B cell (primary cell): ENCODE measurements around the gene ZNF175. TPM values are rescaled to one million over a fixed set of nuclear protein-coding genes. Genes with fewer than 3 reads are reported as not detected.

Experiments used
- ATAC-seq: fragments of 200-7000 bp; cut with Tn5 transposase; one replicate; pipeline ENCODE4 v1.10.0; 2021; ENCODE audit warnings: low read depth, mild to moderate bottlenecking, moderate number of reproducible peaks, moderate library complexity
- CTCF ChIA-PET: fragments of 350-600 bp; sonication (Branson Sonifier 250); formaldehyde crosslinking; loops from one replicate; lab custom pipeline; 2021; ENCODE audit warnings: antibody characterized with exemption, inconsistent platforms; lab: Charles Lee
- POLR2A ChIA-PET: fragments of 350-600 bp; sonication (Branson Sonifier 250); formaldehyde crosslinking; loops from one replicate; lab custom pipeline; 2021; ENCODE audit warnings: antibody characterized with exemption; lab: Charles Lee
- DNase-seq: peaks from one replicate; pipeline ENCODE4 v3.0.0; 2013
- H2AFZ ChIP-seq: 2 replicates; pipeline ENCODE4 v1.6.1; 2012; ENCODE audit warnings: mild to moderate bottlenecking, low read depth, low read length; ENCODE audit not compliant: insufficient read depth, poor library complexity, severe bottlenecking
- H3K27ac ChIP-seq, 2 donors: 1 replicate in 1 of 2; 2 replicates in 1 of 2; pipeline ENCODE4 v1.5.1; 2012 to 2013; ENCODE audit warnings: low read length in 2 of 2, mild to moderate bottlenecking in 2 of 2, moderate library complexity in 1 of 2
- H3K27me3 ChIP-seq, 4 experiments: fragments of 200-600 bp in 1 of 4; sonication (generic) in 1 of 4; replicated peaks in 1 of 4; 1 replicate in 2 of 4; 2 replicates in 2 of 4; pipeline versions ENCODE4 v1.6.1 to v1.7.0; 2013 to 2016; ENCODE audit warnings: low read length in 3 of 4, mild to moderate bottlenecking in 2 of 4, mixed read lengths in 1 of 4, moderate library complexity in 1 of 4; ENCODE audit not compliant: insufficient read depth in 4 of 4, control insufficient read depth in 3 of 4; ENCODE audit errors: control extremely low read depth in 1 of 4
- H3K36me3 ChIP-seq, 2 experiments: replicated peaks in 1 of 2; 1 replicate in 1 of 2; 2 replicates in 1 of 2; pipeline versions ENCODE4 v1.6.1 to v1.7.1; 2013; ENCODE audit warnings: low read length in 1 of 2; ENCODE audit not compliant: insufficient read depth in 2 of 2, control insufficient read depth in 1 of 2; ENCODE audit errors: control extremely low read depth in 1 of 2, extremely low read depth in 1 of 2
- H3K4me1 ChIP-seq, 2 donors: fragments of 200-600 bp in 1 of 2; sonication (generic) in 1 of 2; 1 replicate in 1 of 2; 2 replicates in 1 of 2; pipeline versions ENCODE4 v1.5.1 to v1.6.1; 2013 to 2017; ENCODE audit warnings: low read length in 2 of 2; ENCODE audit not compliant: control insufficient read depth in 2 of 2, insufficient read depth in 2 of 2
- H3K4me2 ChIP-seq: replicated peaks from 2 replicates; pipeline ENCODE3; 2012; ENCODE audit warnings: mild to moderate bottlenecking, low read depth, low read length; ENCODE audit not compliant: poor library complexity, severe bottlenecking
- H3K4me3 ChIP-seq, 5 experiments: fragments of 200-600 bp in 1 of 5; sonication (generic) in 1 of 5; 1 replicate in 3 of 5; 2 replicates in 2 of 5; pipeline versions ENCODE4 v1.5.1 to v1.7.0; 2011 to 2016; ENCODE audit warnings: low read length in 4 of 5, mild to moderate bottlenecking in 4 of 5, low read depth in 2 of 5, control low read depth in 1 of 5, moderate library complexity in 1 of 5; ENCODE audit not compliant: insufficient read depth in 1 of 5; ENCODE audit errors: control extremely low read depth in 1 of 5, extremely low read depth in 1 of 5
- H3K79me2 ChIP-seq: fragments of 200-600 bp; sonication (generic); one replicate; pipeline ENCODE4 v1.6.0; 2016; ENCODE audit warnings: low read length; ENCODE audit not compliant: control insufficient read depth, insufficient read depth
- H3K9ac ChIP-seq: fragments of 200-600 bp; sonication (generic); 2 replicates; pipeline ENCODE4 v1.6.1; 2017; ENCODE audit warnings: mild to moderate bottlenecking, low read length, moderate library complexity
- H3K9me3 ChIP-seq, 3 donors: one replicate each; pipeline versions ENCODE4 v1.6.1 to v1.7.1; 2013; ENCODE audit warnings: low read length in 2 of 3; ENCODE audit not compliant: control insufficient read depth in 2 of 3, insufficient read depth in 1 of 3; ENCODE audit errors: control extremely low read depth in 1 of 3
- H4K20me1 ChIP-seq: 2 replicates; pipeline ENCODE4 v1.6.0; 2012; ENCODE audit warnings: mild to moderate bottlenecking, low read length; ENCODE audit not compliant: insufficient read depth, control insufficient read depth, poor library complexity, severe bottlenecking
- H3K27ac Mint-ChIP-seq: one replicate; pipeline ENCODE4 v1.8.0; 2021; ENCODE audit warnings: mixed read lengths
- H3K27me3 Mint-ChIP-seq: one replicate; pipeline ENCODE4 v1.8.0; 2021; ENCODE audit warnings: mixed read lengths
- H3K4me1 Mint-ChIP-seq: one replicate; pipeline ENCODE4 v1.8.0; 2021; ENCODE audit warnings: mixed read lengths
- H3K4me3 Mint-ChIP-seq: one replicate; pipeline ENCODE4 v1.8.0; 2021; ENCODE audit warnings: mixed read lengths
- H3K9me3 Mint-ChIP-seq: one replicate; pipeline ENCODE4 v1.8.0; 2022; ENCODE audit warnings: mixed read lengths; ENCODE audit not compliant: insufficient read depth
- CTCF ChIP-seq: fragments of 200-600 bp; IDR thresholded peaks from one replicate; pipeline ENCODE4 v1.8.0; 2022; ENCODE audit warnings: antibody characterized with exemption, mild to moderate bottlenecking
- EZH2 ChIP-seq: IDR thresholded peaks from 2 replicates; pipeline ENCODE4 v1.6.1; 2012; ENCODE audit warnings: borderline replicate concordance, low read depth, mild to moderate bottlenecking, moderate library complexity, low read length; ENCODE audit not compliant: insufficient read depth, poor library complexity, severe bottlenecking
- WGBS: methylation state at CpG from one replicate; pipeline ENCODE4 v1.1.5; 2013; ENCODE audit warnings: missing lambda C conversion rate; ENCODE audit not compliant: insufficient coverage; 5-methylcytosine and 5-hydroxymethylcytosine counted together
- intact Hi-C: fragments of 100-400 bp; cut with micrococcal nuclease; formaldehyde crosslinking; loops from one replicate; pipeline ENCODE4 v1.10.0; 2022
- polyA plus RNA-seq: library from polyadenylated mRNA; depleted of rRNA; stranded (reverse); fragments of >200 nt; gene quantifications from 2 replicates; pipeline ENCODE4 v1.2.3, GENCODE V29; 2012
- total RNA-seq, 2 donors: library from RNA; stranded (reverse); fragments of 120-200 nt in 1 of 2; gene quantifications; 1 replicate in 1 of 2; 2 replicates in 1 of 2; pipeline versions ENCODE4 v1.2.3 to v1.2.4, GENCODE V29; 2013 to 2022

The ZNF175 gene
- total and polyA plus RNA-seq, 2 donors (not counting 1 experiment from before 2014, with no cell fraction given): 4.6 to 31.3 TPM

GRCh38 chr19:51566489-51567100 lies 4.5 kb upstream of the ZNF175 start:
- no peak overlapping the region for H3K9ac ChIP-seq
- H3K9me3 Mint-ChIP-seq: no peaks in the 10 kb centered on the region
- DNase-seq (no peak), ATAC-seq (no peak)
- no peak overlapping the region for H3K27ac ChIP-seq
- H3K36me3 ChIP-seq: no peaks in the 10 kb centered on the region
- H4K20me1 ChIP-seq: no peaks in the 10 kb centered on the region
- intact Hi-C loops: no loop called here
- no peak overlapping the region for H3K4me3 ChIP-seq
- TF ChIP-seq CTCF (no peak), EZH2 (no peak)
- CTCF ChIA-PET: interaction anchor here (2.6 kb wide), 1 partner anchor 90 kb away, joined by 12 read pairs; no protein-coding TSS in a partner anchor
- H2AFZ ChIP-seq: no peak overlapping the region
- H3K4me1 ChIP-seq: peaks cover 28 to 30% of the 10 kb centered on the region in 2 donors
- H3K27me3 Mint-ChIP-seq: no peaks in the 10 kb centered on the region
- no peaks in the 10 kb centered on the region for H3K27me3 ChIP-seq
- H3K27ac Mint-ChIP-seq: no peak overlapping the region
- WGBS: 55% methylated on average over 2 of the region's 8 CpGs
- H3K4me3 Mint-ChIP-seq: no peak overlapping the region
- H3K9me3 ChIP-seq: no peaks in the 10 kb centered on the region
- H3K4me1 Mint-ChIP-seq: peaks cover 38% of the 10 kb centered on the region
- H3K4me2 ChIP-seq: no peak overlapping the region
- POLR2A ChIA-PET: no interaction called here
- H3K79me2 ChIP-seq: peaks cover 6% of the 10 kb centered on the region

DNA sequence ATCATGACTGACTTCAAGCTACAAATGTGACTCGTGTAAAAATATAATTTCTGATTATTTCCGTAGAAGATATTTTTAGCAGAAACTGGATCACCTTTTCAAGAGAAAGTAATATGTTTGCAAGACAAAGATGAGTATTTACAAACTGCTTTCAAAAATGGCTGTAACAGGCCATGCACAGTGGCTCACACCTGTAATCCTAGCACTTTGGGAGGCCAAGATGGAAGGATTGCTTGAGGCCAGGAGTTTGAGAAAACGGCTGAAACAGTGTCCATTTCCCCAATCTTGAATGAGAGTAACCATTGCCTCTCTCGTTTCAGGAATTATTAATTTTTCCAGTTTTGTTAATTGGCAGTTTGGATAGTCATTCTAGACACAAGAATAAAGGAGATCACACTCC lies 3.5 kb upstream of the ZNF175 start:
- H3K4me3 ChIP-seq: no peak overlapping the region
- no peak overlapping the region for H3K9ac ChIP-seq
- peaks cover 38 to 40% of the 10 kb centered on the region in 2 donors for H3K4me1 ChIP-seq
- H3K9me3 ChIP-seq: no peaks in the 10 kb centered on the region
- H3K4me2 ChIP-seq: no peak overlapping the region
- POLR2A ChIA-PET: no interaction called here
- no peak overlapping the region for H3K27ac ChIP-seq
- TF ChIP-seq EZH2 (no peak), CTCF (no peak)
- Mint-ChIP-seq H3K27ac (no peak overlapping the region), H3K4me3 (no peak overlapping the region), H3K9me3 (no peaks in the 10 kb centered on the region), H3K27me3 (no peaks in the 10 kb centered on the region), H3K4me1 (peaks cover 48% of the 10 kb centered on the region)
- CTCF ChIA-PET: no interaction called here
- H3K36me3 ChIP-seq: no peaks in the 10 kb centered on the region
- peaks cover 10% of the 10 kb centered on the region for H3K79me2 ChIP-seq
- WGBS: no CpG with 5 or more reads among the region's 4 CpGs
- no peaks in the 10 kb centered on the region for H4K20me1 ChIP-seq
- H3K27me3 ChIP-seq: no peaks in the 10 kb centered on the region
- ATAC-seq: no peak
- H2AFZ ChIP-seq: no peak overlapping the region
- intact Hi-C loops: no loop called here
- no peak for DNase-seq
